Activated CD8-positive, alpha-beta memory T cell treated with anti-CD3 and anti-CD28 coated beads, Interleukin-2, amount 10 ng/mL, durations not matched to agents 7 days and 5 days (primary cell): ENCODE data around the gene NAA10. TPM values are rescaled to one million over a fixed set of nuclear protein-coding genes. Genes with fewer than 3 reads are reported as not detected.

ENCODE experiments used
- ATAC-seq: fragments of 150-1000 bp; cut with Tn5 transposase; one replicate; pipeline ENCODE4 v1.10.0; 2021; ENCODE audit warnings: moderate library complexity
- CTCF ChIA-PET: fragments of 350-600 bp; sonication (Branson Sonifier 250); formaldehyde crosslinking; loops from one replicate; lab custom pipeline; 2021; ENCODE audit warnings: antibody characterized with exemption; lab: Charles Lee
- DNase-seq: peaks from one replicate; pipeline ENCODE4 v3.0.0-alpha.2; 2020
- H3K27ac Mint-ChIP-seq: one replicate; pipeline ENCODE4 v1.8.0; 2021; ENCODE audit warnings: mild to moderate bottlenecking, mixed read lengths
- H3K27me3 Mint-ChIP-seq: one replicate; pipeline ENCODE4 v1.8.0; 2021; ENCODE audit warnings: mixed read lengths
- H3K36me3 Mint-ChIP-seq: one replicate; pipeline ENCODE4 v1.8.0; 2021; ENCODE audit warnings: mild to moderate bottlenecking, mixed read lengths
- H3K4me1 Mint-ChIP-seq: one replicate; pipeline ENCODE4 v1.8.0; 2021; ENCODE audit warnings: mixed read lengths
- H3K4me3 Mint-ChIP-seq: one replicate; pipeline ENCODE4 v1.8.0; 2021; ENCODE audit warnings: mild to moderate bottlenecking, moderate library complexity, mixed read lengths
- H3K9me3 Mint-ChIP-seq: one replicate; pipeline ENCODE4 v1.8.0; 2022; ENCODE audit warnings: low read depth, mixed read lengths
- total RNA-seq, 2 experiments: library from RNA; stranded (reverse); gene quantifications; one replicate each; pipeline ENCODE4 v1.2.3, GENCODE V29; 2021

Gene NAA10
- total RNA-seq, 2 experiments from 2014 or later: 92.8 to 115 TPM

DNA sequence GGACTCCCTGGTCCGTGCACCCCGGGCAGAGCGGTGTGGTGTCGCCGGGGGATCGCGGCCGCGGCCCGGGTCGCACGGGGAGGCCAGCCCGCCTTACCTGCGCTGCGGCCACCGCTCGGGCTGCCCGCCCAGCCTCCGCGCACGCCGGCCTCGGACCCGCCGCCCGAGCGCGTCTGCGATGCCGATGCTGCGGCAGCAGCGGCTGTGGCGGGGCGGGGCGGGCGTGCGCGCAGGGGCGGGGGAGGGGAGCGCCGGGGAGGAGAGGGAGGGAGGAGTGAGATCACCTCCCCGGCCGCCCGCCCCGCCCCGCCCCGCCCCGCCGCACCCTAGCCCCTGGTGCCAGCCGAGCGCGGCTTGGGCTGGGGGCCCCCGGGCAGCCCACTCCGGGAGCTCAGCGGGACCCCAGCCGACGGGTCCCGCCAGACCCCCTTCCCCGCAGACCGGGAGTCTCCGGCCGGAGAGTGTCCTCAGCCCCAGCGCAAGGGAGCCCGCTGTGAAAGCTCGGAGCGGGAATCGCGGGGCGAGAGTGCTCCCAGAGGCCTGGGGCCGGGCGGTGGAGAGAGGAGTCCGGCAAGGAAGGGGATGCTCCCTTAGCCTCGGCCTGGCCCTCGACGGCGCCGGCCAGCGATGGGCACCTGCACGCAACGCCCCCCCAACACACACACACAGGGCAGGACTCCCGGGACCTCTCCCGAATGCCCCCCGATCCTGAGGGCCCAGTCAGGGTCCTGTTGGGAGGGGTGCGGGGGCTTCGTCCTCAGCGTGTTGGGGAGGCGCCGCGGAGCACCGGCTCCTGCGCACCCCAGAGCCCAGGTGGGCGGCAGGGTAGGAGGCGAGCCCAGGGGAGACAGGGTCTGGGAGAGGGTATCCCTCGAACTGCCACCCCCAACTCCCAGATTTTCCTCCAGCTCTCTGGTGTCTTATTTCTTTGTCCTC lies 48.6 kb downstream of the NAA10 start, which contains the start of gene L1CAM:
Gene L1CAM (minus strand): TSS at position 206 of the 936 bp plus-strand sequence. CDS start 10,337 bp downstream, outside the sequence.
- CTCF ChIA-PET: interaction anchor here (0.7 kb wide), 1 partner anchor 122 kb away, joined by 3 read pairs; the partner anchor contains the start of gene PLXNB3
- Mint-ChIP-seq H3K4me1 (peaks cover 2% of the 10 kb centered on the region), H3K9me3 (no peaks in the 10 kb centered on the region), H3K27ac (no peak within 1 kb of the TSS), H3K36me3 (no peaks in the 10 kb centered on the region), H3K27me3 (peaks cover 42% of the 10 kb centered on the region), H3K4me3 (peak within 1 kb of the TSS; percentile 41)
- ATAC-seq (peak; percentile 49), DNase-seq (no peak)

DNA sequence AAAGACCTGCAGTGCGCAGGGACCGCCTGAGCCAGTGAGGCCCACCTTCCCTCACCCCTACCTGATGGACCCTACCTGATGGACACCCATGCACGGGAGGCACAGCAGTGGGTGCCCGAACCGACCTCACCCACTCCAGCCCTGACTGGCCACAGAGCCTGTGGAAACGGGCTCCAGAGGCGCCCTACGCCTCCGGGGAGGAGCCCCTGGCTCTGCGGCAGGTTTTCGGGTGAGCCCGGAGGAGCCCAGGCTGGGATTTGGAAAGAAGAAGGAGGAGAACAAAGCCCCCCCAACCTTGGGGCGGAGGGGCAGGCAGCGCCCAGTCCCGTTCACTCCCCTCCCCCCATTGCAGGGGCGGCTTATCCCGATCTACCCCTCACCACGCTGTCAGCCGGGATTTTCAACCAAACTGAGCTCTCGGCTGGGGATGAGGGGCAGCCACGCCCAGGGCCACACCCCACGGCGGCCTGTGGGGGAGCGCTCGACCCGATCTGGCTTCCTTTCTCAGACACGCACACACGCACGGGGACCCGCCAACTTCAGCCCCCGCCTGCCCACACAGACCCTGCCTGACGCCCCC lies 49.5 kb downstream of the NAA10 start:
- Mint-ChIP-seq H3K9me3 (no peaks in the 10 kb centered on the region), H3K36me3 (no peaks in the 10 kb centered on the region), H3K4me3 (peak overlapping the region; percentile 41), H3K4me1 (peaks cover 2% of the 10 kb centered on the region), H3K27me3 (peaks cover 38% of the 10 kb centered on the region), H3K27ac (no peak overlapping the region)
- CTCF ChIA-PET: interaction anchor here (0.6 to 1.5 kb wide), 4 partner anchors 38 to 130 kb away, joined by 3 to 4 read pairs (median 4); partner anchors contain the start of gene PLXNB3
- peak; percentile 67 for ATAC-seq
- no peak for DNase-seq

DNA sequence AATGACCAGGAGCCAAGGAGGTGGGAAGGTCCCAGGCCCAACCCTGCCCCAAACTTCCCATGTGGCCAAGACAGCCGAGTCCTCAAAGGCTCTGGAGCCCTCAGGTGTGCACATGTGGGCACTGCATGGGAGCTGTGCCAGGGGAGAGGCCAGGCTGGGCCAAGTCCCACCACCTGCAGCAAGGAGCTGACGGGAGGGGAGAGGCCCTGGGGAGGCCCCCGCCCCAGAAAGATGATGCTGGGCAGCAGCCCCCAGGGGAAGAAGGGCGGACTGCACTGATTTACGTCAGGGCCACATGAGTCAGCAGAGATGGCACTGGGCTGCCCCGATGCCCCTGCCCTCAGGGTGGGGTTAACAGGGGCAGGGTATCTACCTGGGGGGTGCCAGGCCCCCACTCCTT lies 50.2 kb downstream of the NAA10 start:
- H3K4me3 Mint-ChIP-seq: no peak overlapping the region
- H3K4me1 Mint-ChIP-seq: peaks cover 2% of the 10 kb centered on the region
- ATAC-seq (no peak), DNase-seq (no peak)
- H3K27ac Mint-ChIP-seq: no peak overlapping the region
- no peaks in the 10 kb centered on the region for H3K9me3 Mint-ChIP-seq
- no peaks in the 10 kb centered on the region for H3K36me3 Mint-ChIP-seq
- peaks cover 45% of the 10 kb centered on the region for H3K27me3 Mint-ChIP-seq
- CTCF ChIA-PET: interaction anchor here (0.6 to 1.5 kb wide), 3 partner anchors 38 to 129 kb away, joined by 3 to 4 read pairs (median 4); no protein-coding TSS in a partner anchor

DNA sequence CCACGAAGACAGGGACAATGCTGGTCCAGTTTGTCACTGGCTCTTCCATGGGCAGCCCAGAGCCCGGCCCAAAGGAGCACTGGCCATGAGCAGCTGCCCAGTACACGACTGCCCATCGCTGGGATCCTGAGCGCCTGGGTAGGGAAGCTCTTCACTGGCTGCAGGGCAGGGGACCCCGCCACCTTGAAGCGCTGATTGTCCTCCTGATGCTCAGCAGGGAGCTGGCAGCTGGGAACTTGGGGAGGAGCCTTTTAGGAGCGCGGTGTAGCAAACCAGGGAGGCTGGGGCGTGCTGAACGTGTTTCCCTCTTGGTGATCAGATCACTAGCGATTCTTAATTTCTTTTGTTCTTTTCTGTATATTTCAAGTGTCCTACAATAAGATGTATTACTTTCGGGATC lies 50.7 kb downstream of the NAA10 start:
- ATAC-seq (no peak), DNase-seq (no peak)
- peaks cover 45% of the 10 kb centered on the region for H3K27me3 Mint-ChIP-seq
- CTCF ChIA-PET: interaction anchor here (1.1 to 1.5 kb wide), 2 partner anchors 39 to 121 kb away, joined by 3 to 4 read pairs; no protein-coding TSS in a partner anchor
- no peak overlapping the region for H3K27ac Mint-ChIP-seq
- H3K36me3 Mint-ChIP-seq: no peaks in the 10 kb centered on the region
- no peak overlapping the region for H3K4me3 Mint-ChIP-seq
- no peaks in the 10 kb centered on the region for H3K9me3 Mint-ChIP-seq
- H3K4me1 Mint-ChIP-seq: peaks cover 5% of the 10 kb centered on the region

DNA sequence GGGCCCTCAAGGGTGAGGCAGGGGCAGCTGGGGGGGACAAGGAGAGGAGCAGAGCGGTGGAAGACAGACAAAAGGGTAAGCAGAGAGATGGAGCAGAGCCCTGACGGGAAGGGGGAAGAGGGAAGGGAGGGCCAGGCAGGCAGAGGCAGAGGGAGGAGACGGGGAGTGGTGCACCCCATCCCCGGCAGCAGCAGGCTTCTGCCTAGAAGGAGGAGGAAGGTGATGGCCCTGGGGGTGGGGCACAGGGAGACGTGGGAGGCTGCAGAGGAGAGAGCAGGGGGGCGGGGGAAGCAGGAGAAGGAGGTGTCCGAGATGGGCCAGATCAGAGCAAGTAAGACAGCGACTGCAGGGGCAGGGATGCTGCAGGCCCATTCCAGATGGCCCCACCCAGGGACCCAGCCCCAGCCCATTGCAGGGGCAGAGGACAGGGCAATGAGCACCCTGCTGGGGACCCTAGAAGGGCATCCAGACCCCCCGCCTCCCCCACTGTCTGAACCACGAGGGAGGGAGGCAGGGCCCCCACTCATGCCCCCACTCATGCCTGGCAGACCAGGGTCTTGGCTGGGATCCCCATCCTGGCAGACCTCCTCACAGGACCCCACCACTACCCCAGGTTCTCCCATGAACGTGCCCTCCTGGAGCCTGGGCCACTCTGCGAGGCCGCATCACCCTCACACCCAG lies 51.5 kb downstream of the NAA10 start:
- ATAC-seq (no peak), DNase-seq (no peak)
- Mint-ChIP-seq H3K4me1 (peaks cover 10% of the 10 kb centered on the region), H3K4me3 (no peak overlapping the region), H3K27ac (no peak overlapping the region), H3K36me3 (no peaks in the 10 kb centered on the region), H3K27me3 (peaks cover 43% of the 10 kb centered on the region), H3K9me3 (no peaks in the 10 kb centered on the region)
- CTCF ChIA-PET: no interaction called here

DNA sequence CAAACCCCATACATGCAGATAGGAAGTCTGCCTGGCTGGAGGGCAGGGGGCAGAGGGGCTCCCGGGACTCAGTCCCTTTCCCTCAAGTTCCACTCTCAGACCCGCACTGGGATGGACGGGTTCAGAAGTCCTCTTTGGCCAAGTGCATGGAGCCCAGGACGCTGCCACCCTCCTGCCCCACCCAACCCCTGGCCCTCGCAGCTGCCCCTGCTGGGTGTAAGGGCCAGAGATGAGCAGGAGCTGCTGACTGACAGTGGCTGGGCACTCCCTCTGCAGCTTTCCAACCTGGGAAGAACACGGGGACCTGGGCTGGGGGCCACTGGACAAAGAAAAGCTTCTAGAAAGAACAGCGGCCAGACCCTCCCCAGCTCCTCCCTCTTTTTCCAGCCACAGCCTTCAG lies 52.3 kb downstream of the NAA10 start:
- H3K9me3 Mint-ChIP-seq: no peaks in the 10 kb centered on the region
- ATAC-seq (no peak), DNase-seq (no peak)
- CTCF ChIA-PET: no interaction called here
- H3K4me3 Mint-ChIP-seq: no peak overlapping the region
- no peaks in the 10 kb centered on the region for H3K36me3 Mint-ChIP-seq
- H3K27me3 Mint-ChIP-seq: peaks cover 41% of the 10 kb centered on the region
- no peak overlapping the region for H3K27ac Mint-ChIP-seq
- peaks cover 17% of the 10 kb centered on the region for H3K4me1 Mint-ChIP-seq

DNA sequence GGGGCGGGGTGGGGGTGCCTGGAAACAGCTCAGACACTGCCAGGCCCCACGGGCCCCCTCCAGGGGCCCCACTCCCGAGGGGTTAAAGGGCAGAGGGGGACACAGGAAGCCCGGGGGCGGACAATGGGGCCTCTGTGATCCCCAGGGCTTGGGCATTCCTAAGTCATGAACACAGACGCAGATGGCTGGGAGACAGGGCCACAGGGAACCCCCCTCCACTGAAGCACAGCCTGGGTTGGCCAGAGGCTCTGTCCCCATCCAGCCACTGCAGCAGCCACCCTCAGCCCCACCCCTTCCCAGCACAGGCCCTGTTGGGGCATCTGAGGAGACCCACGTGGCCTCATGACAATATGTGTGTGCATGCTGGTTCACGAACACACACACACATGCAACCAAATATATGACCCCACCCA lies 52.7 kb downstream of the NAA10 start:
- ATAC-seq: no peak
- Mint-ChIP-seq H3K4me3 (no peak overlapping the region), H3K9me3 (no peaks in the 10 kb centered on the region), H3K27ac (no peak overlapping the region), H3K27me3 (peaks cover 37% of the 10 kb centered on the region), H3K36me3 (no peaks in the 10 kb centered on the region), H3K4me1 (peaks cover 19% of the 10 kb centered on the region)
- DNase-seq: no peak
- CTCF ChIA-PET: no interaction called here

DNA sequence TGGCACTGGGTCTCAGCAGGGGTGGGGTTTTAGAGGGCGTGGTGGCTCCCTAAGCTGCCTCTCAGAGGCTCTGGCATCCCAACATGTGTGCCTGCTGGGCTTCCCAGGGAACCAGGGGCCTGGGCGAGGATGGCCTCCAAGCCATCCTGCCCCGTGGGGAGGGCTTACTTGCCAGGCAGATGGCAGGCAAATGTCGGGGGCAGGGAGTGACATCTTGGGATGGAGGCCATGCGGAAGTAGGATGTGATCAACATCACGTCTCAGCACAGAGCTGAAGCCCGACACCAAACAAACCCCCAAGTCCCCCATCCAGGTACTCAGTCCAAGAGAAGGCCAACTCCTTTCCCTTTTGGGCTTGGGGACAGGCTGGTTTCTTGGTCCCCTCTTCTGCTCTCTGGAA lies 53.6 kb downstream of the NAA10 start:
- Mint-ChIP-seq H3K4me3 (no peak overlapping the region), H3K9me3 (no peaks in the 10 kb centered on the region), H3K27ac (no peak overlapping the region), H3K4me1 (peaks cover 19% of the 10 kb centered on the region), H3K36me3 (no peaks in the 10 kb centered on the region), H3K27me3 (peaks cover 36% of the 10 kb centered on the region)
- CTCF ChIA-PET: no interaction called here
- ATAC-seq (no peak), DNase-seq (no peak)

DNA sequence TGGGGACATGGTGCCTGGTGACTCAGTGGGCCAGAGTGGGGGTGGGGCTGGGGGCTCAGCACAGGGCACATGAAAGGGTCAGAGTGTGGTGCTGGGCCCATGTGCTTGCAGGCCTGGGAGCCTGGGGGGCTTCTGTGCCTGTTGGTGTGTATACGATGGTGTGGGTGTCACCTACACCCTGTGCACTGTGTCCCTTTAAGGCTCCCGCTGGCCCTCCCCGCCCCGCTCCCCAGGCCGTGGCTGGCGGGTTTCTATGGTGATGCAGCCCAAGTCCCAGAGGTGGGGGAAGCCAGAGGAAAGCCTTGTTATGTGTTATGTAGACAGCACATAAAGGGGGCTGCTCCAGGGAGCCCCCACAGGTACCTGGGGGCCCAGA lies 54.4 kb downstream of the NAA10 start:
- Mint-ChIP-seq H3K27ac (no peak overlapping the region), H3K4me1 (peaks cover 19% of the 10 kb centered on the region), H3K36me3 (no peaks in the 10 kb centered on the region), H3K27me3 (peaks cover 39% of the 10 kb centered on the region), H3K4me3 (no peak overlapping the region), H3K9me3 (no peaks in the 10 kb centered on the region)
- no peak for DNase-seq
- no peak for ATAC-seq
- CTCF ChIA-PET: no interaction called here

DNA sequence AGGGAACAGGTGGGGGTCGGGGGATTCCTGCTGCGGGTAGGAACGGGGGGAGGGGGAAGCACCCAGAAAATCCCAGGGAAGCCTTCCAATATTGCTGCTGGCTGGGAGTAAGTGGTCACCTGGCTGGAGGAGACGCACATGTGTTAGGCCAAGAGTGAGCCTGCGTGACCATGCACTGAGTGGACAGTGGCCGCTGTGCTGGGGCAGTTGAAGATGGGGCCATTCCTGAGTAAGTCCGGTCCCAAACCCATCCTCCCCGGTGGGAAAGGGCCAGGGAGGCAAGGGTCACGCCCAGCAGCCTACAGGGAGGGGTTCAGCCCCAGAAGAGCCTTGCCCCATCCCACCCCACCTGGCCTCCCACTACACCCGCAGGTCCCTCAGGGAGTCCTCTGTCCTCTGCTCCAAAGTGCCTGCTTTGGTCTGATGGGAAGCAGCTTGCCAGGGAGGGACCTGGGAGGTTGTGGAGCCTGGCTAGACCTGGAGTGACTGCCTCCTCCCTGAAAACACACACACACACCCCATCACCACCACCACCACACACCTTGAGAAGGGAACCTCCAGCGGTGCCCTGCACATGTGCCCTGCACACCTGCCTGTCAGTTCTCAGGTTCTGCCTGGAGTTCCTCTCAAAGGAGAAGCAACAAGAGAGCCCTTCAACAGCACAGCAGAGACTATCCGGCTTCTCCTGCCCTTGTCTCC lies 54.9 kb downstream of the NAA10 start:
- Mint-ChIP-seq H3K4me3 (no peak overlapping the region), H3K27me3 (peaks cover 35% of the 10 kb centered on the region)

More for the DNA sequence above, 54.9 kb downstream of the NAA10 start:
- H3K36me3 Mint-ChIP-seq: no peaks in the 10 kb centered on the region
- H3K4me1 Mint-ChIP-seq: peaks cover 19% of the 10 kb centered on the region
- no peaks in the 10 kb centered on the region for H3K9me3 Mint-ChIP-seq
- CTCF ChIA-PET: no interaction called here
- ATAC-seq: no peak
- H3K27ac Mint-ChIP-seq: no peak overlapping the region
- no peak for DNase-seq
